Astrocyte (in vitro differentiated cells and primary cell): ENCODE results near the gene SMPDL3B. TPM values are rescaled to one million over a fixed set of nuclear protein-coding genes. Genes with fewer than 3 reads are reported as not detected.
A peak's percentile ranks its signal among the peaks of the same experiment; 100 is the strongest.

ENCODE experiments used
- DNase-seq: peaks from one replicate; pipeline ENCODE4 v3.0.0-alpha.2; 2010; ENCODE audit warnings: low read depth
- FAIRE-seq: peaks from 2 replicates; lab custom pipeline; 2011; peaks lifted over from hg19 to GRCh38; lab: Jason Lieb, UNC
- H2AFZ ChIP-seq: 2 replicates; pipeline ENCODE4 v1.6.0; 2012; ENCODE audit warnings: low read depth, low read length, inconsistent platforms
- H3K27ac ChIP-seq: 2 replicates; pipeline ENCODE4 v1.5.1; 2011; ENCODE audit warnings: low read depth, low read length, inconsistent platforms
- H3K27me3 ChIP-seq: 2 replicates; pipeline ENCODE4 v1.6.0; 2011; ENCODE audit warnings: low read length, inconsistent platforms; ENCODE audit not compliant: insufficient read depth
- H3K36me3 ChIP-seq: 2 replicates; pipeline ENCODE4 v1.5.1; 2011; ENCODE audit warnings: low read length, inconsistent platforms; ENCODE audit not compliant: insufficient read depth
- H3K4me1 ChIP-seq: 2 replicates; pipeline ENCODE4 v1.5.1; 2011; ENCODE audit warnings: low read length, inconsistent platforms; ENCODE audit not compliant: insufficient read depth
- H3K4me2 ChIP-seq: 2 replicates; pipeline ENCODE4 v1.6.0; 2012; ENCODE audit warnings: low read length, inconsistent platforms
- H3K4me3 ChIP-seq: 2 replicates; pipeline ENCODE4 v1.5.1; 2011; ENCODE audit warnings: low read depth, mild to moderate bottlenecking, low read length, inconsistent platforms; ENCODE audit not compliant: insufficient read depth
- H3K79me2 ChIP-seq: 2 replicates; pipeline ENCODE4 v1.6.0; 2012; ENCODE audit warnings: mild to moderate bottlenecking, low read length, inconsistent platforms; ENCODE audit not compliant: insufficient read depth
- H3K9ac ChIP-seq: 2 replicates; pipeline ENCODE4 v1.6.0; 2012; ENCODE audit warnings: mild to moderate bottlenecking, low read length, inconsistent platforms
- H3K9me3 ChIP-seq: 2 replicates; pipeline ENCODE4 v1.5.1; 2012; ENCODE audit warnings: low read depth, mild to moderate bottlenecking, low read length, inconsistent platforms; ENCODE audit not compliant: insufficient read depth
- H4K20me1 ChIP-seq: 2 replicates; pipeline ENCODE4 v1.6.0; 2012; ENCODE audit warnings: low read length, inconsistent platforms; ENCODE audit not compliant: insufficient read depth
- H3K27ac Mint-ChIP-seq: one replicate; pipeline ENCODE4 v1.8.0; 2021; ENCODE audit warnings: mild to moderate bottlenecking, mixed read lengths; ENCODE audit not compliant: unreplicated experiment
- H3K27me3 Mint-ChIP-seq: one replicate; pipeline ENCODE4 v1.8.0; 2021; ENCODE audit warnings: low read depth, mixed read lengths; ENCODE audit not compliant: unreplicated experiment
- H3K36me3 Mint-ChIP-seq: one replicate; pipeline ENCODE4 v1.8.0; 2021; ENCODE audit warnings: low read depth, mixed read lengths; ENCODE audit not compliant: unreplicated experiment
- H3K4me1 Mint-ChIP-seq: one replicate; pipeline ENCODE4 v1.8.0; 2021; ENCODE audit warnings: low read depth, mixed read lengths; ENCODE audit not compliant: unreplicated experiment
- H3K4me3 Mint-ChIP-seq: one replicate; pipeline ENCODE4 v1.8.0; 2021; ENCODE audit warnings: mild to moderate bottlenecking, moderate library complexity, mixed read lengths; ENCODE audit not compliant: unreplicated experiment
- H3K9me3 Mint-ChIP-seq: one replicate; pipeline ENCODE4 v1.8.0; 2021; ENCODE audit warnings: mild to moderate bottlenecking, mixed read lengths; ENCODE audit not compliant: unreplicated experiment
- EZH2 ChIP-seq: IDR thresholded peaks from 2 replicates; pipeline ENCODE4 v1.6.1; 2012; ENCODE audit warnings: mild to moderate bottlenecking, low read length, inconsistent platforms; ENCODE audit not compliant: insufficient read depth
- total RNA-seq: library from RNA; stranded (reverse); gene quantifications from 2 replicates; pipeline ENCODE4 v1.2.1, GENCODE V29; 2021
- TF ChIP-seq, protein P1 (sequence below): IDR thresholded peaks from 2 replicates; pipeline ENCODE4 v1.5.1; 2011; ENCODE audit warnings: low read depth, mild to moderate bottlenecking, inconsistent platforms, low read length, moderate library complexity; ENCODE audit not compliant: insufficient read depth

The SMPDL3B gene
- total RNA-seq, 1 donor from 2014 or later = 2.2 TPM

DNA sequence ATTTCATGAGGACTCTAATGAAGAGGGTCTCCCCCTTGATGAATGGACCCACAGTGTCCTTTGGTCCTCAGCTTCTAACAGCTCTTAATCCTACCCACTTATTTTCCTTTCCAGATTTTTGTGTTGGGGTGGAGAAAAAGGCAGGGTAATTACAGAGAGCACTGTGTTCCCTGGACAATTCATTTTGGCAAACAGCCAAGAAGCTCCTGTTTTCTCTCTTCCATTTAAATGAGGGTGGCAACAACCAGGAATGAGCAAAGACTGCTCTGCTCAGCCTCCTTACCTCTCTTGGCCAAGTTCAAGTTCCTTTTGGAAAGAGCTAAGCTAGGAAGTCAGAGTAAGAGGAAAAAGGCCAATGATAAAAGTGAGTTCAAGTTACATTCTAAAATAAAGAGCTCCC, 36.9 kb downstream of the SMPDL3B start:
- no peak for DNase-seq
- no peaks in the 10 kb centered on the region for H3K27me3 Mint-ChIP-seq
- Histone ChIP-seq H3K9ac (no peak overlapping the region), H2AFZ (no peak overlapping the region), H4K20me1 (no peaks in the 10 kb centered on the region), H3K4me2 (no peak overlapping the region), H3K9me3 (no peaks in the 10 kb centered on the region), H3K4me3 (no peak overlapping the region), H3K27ac (no peak overlapping the region), H3K79me2 (no peaks in the 10 kb centered on the region), H3K36me3 (peaks cover 4% of the 10 kb centered on the region), H3K27me3 (no peaks in the 10 kb centered on the region), H3K4me1 (peaks cover 29% of the 10 kb centered on the region)
- H3K4me1 Mint-ChIP-seq = peaks cover 49% of the 10 kb centered on the region
- TF ChIP-seq, protein P1, sequence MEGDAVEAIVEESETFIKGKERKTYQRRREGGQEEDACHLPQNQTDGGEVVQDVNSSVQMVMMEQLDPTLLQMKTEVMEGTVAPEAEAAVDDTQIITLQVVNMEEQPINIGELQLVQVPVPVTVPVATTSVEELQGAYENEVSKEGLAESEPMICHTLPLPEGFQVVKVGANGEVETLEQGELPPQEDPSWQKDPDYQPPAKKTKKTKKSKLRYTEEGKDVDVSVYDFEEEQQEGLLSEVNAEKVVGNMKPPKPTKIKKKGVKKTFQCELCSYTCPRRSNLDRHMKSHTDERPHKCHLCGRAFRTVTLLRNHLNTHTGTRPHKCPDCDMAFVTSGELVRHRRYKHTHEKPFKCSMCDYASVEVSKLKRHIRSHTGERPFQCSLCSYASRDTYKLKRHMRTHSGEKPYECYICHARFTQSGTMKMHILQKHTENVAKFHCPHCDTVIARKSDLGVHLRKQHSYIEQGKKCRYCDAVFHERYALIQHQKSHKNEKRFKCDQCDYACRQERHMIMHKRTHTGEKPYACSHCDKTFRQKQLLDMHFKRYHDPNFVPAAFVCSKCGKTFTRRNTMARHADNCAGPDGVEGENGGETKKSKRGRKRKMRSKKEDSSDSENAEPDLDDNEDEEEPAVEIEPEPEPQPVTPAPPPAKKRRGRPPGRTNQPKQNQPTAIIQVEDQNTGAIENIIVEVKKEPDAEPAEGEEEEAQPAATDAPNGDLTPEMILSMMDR = no peak
- TF ChIP-seq EZH2 = no peak
- peaks cover 13% of the 10 kb centered on the region for H3K36me3 Mint-ChIP-seq
- H3K9me3 Mint-ChIP-seq = no peaks in the 10 kb centered on the region
- no peak overlapping the region for H3K27ac Mint-ChIP-seq
- H3K4me3 Mint-ChIP-seq = no peak overlapping the region
- no peak for FAIRE-seq

DNA sequence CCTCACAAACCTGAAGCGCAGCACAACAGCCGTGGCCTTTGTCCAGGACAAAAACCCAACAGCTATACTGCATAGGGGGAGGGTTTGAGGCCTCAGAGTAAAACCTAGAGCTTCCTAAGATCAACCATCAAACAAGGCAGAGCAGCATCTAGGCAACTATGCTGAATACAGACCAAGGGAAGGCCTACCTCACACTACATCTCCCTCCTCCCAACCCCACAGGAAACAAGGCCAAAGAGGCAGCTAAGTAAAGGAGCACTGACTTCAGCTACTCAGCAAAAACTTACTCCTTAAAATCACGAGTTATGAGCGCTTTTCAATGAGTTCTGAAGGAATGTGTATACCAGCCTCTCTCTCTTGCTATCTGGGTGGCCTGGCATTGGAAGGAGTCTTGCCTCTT, 37.3 kb downstream of the SMPDL3B start:
- Histone ChIP-seq H3K4me2 (no peak overlapping the region), H4K20me1 (no peaks in the 10 kb centered on the region), H3K4me3 (no peak overlapping the region), H3K9me3 (no peaks in the 10 kb centered on the region), H3K27ac (no peak overlapping the region), H3K36me3 (peaks cover 7% of the 10 kb centered on the region), H3K79me2 (no peaks in the 10 kb centered on the region), H2AFZ (no peak overlapping the region), H3K27me3 (no peaks in the 10 kb centered on the region), H3K9ac (no peak overlapping the region), H3K4me1 (peaks cover 25% of the 10 kb centered on the region)
- no peak overlapping the region for H3K27ac Mint-ChIP-seq
- H3K4me3 Mint-ChIP-seq = peak overlapping the region; percentile 31
- FAIRE-seq = no peak
- H3K4me1 Mint-ChIP-seq = peaks cover 45% of the 10 kb centered on the region
- DNase-seq = no peak
- H3K36me3 Mint-ChIP-seq = peaks cover 12% of the 10 kb centered on the region
- no peaks in the 10 kb centered on the region for H3K9me3 Mint-ChIP-seq
- H3K27me3 Mint-ChIP-seq = no peaks in the 10 kb centered on the region
- TF ChIP-seq, protein P1 = no peak

DNA sequence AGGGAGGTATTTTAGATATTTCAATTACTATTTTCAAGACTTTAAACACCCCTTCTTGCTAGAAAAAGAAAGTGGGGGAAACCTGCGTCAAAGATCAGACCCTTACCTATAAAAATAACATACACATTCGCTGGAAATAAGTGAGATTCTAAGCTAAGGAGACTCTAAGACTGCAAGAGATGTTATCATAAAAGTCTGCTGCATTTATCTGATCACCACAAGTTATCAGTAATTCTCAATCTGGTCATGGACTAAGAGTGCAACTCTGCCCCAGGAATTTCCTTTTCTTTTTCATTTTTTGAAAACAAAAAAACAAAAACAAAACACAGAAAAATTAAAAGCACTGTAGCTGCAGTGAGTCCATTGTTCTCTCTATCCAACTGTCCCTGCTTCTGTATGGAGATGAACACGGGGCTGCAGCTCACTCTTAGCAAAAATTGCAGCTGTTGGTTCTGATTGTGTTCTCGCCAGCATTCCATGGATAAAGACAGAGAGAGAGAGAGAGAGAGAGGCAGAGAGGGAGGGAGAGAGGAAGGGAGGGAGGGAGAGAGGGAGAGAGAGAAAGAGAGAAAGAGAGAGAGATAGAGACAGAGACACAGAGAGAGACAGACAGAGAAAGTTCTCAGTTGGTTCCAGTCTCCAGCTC, 39.1 kb downstream of the SMPDL3B start:
- Mint-ChIP-seq H3K27me3 (no peaks in the 10 kb centered on the region), H3K9me3 (no peaks in the 10 kb centered on the region), H3K36me3 (peaks cover 9% of the 10 kb centered on the region), H3K4me3 (no peak overlapping the region), H3K27ac (no peak overlapping the region), H3K4me1 (peaks cover 31% of the 10 kb centered on the region)
- Histone ChIP-seq H3K79me2 (no peaks in the 10 kb centered on the region), H2AFZ (no peak overlapping the region), H3K36me3 (peaks cover 12% of the 10 kb centered on the region), H3K4me2 (no peak overlapping the region), H3K27me3 (no peaks in the 10 kb centered on the region), H3K9ac (no peak overlapping the region), H4K20me1 (no peaks in the 10 kb centered on the region), H3K4me1 (peaks cover 14% of the 10 kb centered on the region), H3K9me3 (no peaks in the 10 kb centered on the region), H3K27ac (no peak overlapping the region), H3K4me3 (no peak overlapping the region)
- TF ChIP-seq EZH2 = no peak
- TF ChIP-seq, protein P1 = no peak
- DNase-seq (no peak), FAIRE-seq (no peak)
